GM21367 (cell line): ENCODE results near the gene SOD3.

Source experiments
- ATAC-seq: cut with Tn5 transposase; IDR thresholded peaks from one replicate; pipeline ENCODE4 v1.9.1; 2021; ENCODE audit not compliant: unreplicated experiment

The SOD3 gene

GRCh38 chr4:24840362-24840761 lies 45.0 kb downstream of the SOD3 start:
- no peak for ATAC-seq

DNA sequence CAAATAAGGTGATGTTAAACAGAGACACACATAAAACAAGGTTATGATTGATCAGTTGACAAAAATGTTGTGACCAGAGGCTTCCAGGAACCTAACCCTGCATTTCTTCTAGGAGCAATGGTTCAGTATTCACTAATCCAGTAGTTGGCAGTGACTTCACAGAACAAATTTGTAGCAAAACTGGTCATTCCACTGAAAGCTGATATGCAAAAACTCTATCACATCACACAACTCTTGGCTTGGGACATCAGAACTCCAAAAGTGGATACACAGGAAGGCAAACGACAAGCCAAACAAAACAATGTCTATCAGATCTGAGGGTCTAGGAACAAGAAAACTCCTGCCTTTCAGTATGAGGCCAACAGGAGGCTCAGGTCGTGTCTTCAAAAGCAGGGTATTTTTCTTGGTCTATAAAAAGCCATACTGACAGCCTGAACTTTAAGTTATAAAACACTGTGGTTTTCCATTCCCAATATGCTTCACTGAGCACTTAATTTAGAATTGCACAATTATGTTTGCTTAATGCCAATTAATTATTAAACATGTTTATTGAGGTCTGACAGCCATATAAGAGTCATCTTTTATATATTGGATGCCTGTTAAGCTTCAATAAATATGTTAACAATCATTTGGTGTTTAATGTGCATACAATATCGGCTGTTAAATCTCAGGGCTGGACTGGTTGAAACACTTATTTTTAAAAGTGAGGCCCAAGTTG lies 45.6 kb downstream of the SOD3 start:
- no peak for ATAC-seq

DNA sequence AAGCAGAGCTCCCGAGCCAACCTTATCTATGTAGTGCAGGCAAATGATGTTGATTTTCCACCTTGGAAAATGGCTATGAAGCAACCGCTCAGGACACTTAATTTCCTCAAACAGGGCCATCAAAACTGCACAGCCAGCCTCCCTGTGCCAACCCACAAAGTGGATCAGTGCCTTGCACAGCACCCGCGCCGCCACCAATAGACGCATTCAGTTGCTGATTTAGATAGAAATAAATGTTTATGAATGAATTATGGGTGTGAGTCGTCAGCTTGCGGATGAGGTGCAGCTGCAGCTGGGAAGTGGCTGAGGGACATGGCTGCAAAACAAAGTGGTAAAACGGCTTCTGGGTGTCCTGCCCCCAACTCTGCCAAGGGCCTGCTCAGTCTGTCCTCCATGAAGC lies 47.0 kb downstream of the SOD3 start:
- ATAC-seq, result no peak

- no peak for ATAC-seq
Observed at GRCh38 chr4:24843096-24843495, 47.7 kb downstream of the SOD3 start.

DNA sequence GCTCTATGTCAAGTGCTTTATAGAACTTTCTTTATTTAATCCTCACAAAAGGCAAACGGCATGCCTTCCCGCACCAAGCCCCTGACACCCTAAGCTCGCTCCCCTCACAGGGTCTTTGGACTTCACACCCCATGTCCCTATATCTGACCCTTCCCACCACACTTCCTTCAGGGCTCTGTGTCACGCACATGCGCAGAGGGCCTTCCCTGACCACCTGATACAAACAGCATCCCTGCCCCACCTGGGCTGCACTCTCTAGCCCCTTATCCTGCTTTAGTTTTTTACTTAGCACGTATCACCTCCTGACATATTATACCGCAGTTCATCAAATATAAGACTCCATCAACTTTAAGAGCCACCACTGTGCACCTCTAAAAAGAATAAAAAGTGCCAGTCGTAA lies 49.8 kb downstream of the SOD3 start:
- no peak for ATAC-seq

DNA sequence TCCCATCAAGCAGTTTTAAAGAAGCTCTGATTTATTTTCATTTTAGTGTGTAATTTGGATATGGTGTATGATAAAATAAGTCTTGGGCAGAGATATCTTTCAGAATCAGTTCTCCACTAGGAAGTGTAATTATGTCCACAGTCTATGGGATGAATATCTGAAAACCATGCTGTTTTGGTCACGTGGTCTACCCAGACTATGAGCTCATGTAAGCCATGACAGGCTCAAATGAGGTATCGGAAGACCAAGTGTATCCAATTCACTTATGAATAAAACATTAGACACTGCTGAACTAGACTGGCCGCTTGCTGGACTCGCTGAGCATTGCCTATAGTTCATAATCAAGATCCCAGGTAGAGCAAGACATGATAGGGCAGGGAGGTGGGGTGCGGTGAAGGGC lies 50.5 kb downstream of the SOD3 start:
- ATAC-seq, result no peak

DNA sequence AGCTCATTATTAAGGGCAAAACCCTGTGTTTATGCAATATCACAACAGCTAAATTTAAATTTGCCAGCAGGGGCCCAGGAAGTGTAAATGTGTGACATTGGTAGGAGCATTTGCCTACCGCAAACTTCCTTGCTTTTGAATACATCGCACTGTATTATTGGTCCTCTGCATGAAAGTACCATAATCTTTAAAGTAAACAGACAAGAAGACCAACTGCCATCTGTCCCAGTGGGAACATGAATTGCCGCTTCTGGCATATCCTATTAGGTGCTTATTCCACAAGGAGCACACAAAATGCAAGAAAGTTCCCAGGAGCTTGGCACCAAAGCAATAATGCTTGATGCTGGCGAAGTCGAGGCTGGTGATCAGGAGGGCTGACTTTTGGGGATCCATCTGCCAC lies 51.3 kb downstream of the SOD3 start:
- no peak for ATAC-seq

DNA sequence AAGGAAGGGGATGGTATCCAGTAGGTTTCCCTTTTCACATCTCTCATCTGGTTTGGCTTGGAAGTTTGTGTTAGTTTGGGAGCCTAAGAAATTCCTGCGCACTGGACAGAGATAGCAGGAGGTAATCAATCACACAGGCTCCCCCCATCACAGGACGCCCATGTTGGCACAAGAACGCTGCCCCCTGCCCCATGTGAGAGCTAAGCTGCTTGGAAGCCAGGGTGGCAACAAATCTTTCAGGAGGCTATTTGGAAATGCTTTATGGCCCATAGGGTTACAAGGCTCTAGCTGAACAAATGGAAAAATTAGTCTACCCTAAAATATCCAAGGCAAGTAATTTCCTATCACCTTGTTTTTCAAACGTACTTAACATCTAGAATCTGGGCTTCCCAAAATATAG lies 54.0 kb downstream of the SOD3 start:
- no peak for ATAC-seq

DNA sequence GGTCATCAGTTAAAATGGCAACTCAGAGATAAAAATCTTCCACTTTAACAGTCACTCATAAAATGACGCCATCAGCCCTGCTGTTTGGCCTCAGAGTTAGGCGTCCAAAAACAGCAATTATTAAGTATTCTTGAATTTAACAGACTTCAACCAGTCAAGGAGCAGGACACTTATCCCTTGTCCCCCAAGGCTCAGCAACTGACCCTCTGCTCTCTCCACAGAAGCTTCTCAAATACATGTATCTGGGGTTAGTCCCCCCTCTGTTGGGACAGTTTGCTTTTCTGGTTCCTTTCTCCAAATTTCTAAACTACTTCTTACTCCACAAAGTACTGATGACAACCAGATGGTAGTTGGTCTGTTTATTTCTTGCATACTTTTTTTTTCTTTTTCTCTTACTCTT lies 54.4 kb downstream of the SOD3 start:
- no peak for ATAC-seq
